Activated naive CD4-positive, alpha-beta T cell treated with anti-CD3 and anti-CD28 coated beads for 36 hours (primary cell): ENCODE results near the gene RAP2A. TPM values are rescaled to one million over a fixed set of nuclear protein-coding genes. Genes with fewer than 3 reads are reported as not detected.

Experiments used
- CTCF ChIA-PET: fragments of 350-600 bp; sonication (Branson Sonifier 250); formaldehyde crosslinking; loops from one replicate; lab custom pipeline; 2021; ENCODE audit warnings: antibody characterized with exemption; lab: Charles Lee
- DNase-seq: peaks from one replicate; pipeline ENCODE4 v3.0.0-alpha.2; 2020
- H3K27ac Mint-ChIP-seq: one replicate; pipeline ENCODE4 v1.8.0; 2021; ENCODE audit warnings: mild to moderate bottlenecking, mixed read lengths
- H3K27me3 Mint-ChIP-seq: one replicate; pipeline ENCODE4 v1.8.0; 2021; ENCODE audit warnings: low read depth, mixed read lengths
- H3K36me3 Mint-ChIP-seq: one replicate; pipeline ENCODE4 v1.8.0; 2021; ENCODE audit warnings: low read depth, mixed read lengths
- H3K4me1 Mint-ChIP-seq: one replicate; pipeline ENCODE4 v1.8.0; 2021; ENCODE audit warnings: low read depth, mixed read lengths
- H3K4me3 Mint-ChIP-seq: one replicate; pipeline ENCODE4 v1.8.0; 2021; ENCODE audit warnings: mild to moderate bottlenecking, moderate library complexity, mixed read lengths
- H3K9me3 Mint-ChIP-seq: one replicate; pipeline ENCODE4 v1.8.0; 2021; ENCODE audit warnings: mixed read lengths
- intact Hi-C: fragments of 100-400 bp; cut with micrococcal nuclease; formaldehyde crosslinking; loops from one replicate; pipeline ENCODE4 v1.15.1; 2023
- total RNA-seq, 2 experiments: library from RNA; stranded (reverse); gene quantifications; one replicate each; pipeline ENCODE4 v1.2.3, GENCODE V29; 2021

Gene RAP2A
- total RNA-seq, 2 experiments from 2014 or later, result 9.9 to 10.8 TPM

- no peaks in the 10 kb centered on the region for H3K36me3 Mint-ChIP-seq
- H3K27ac Mint-ChIP-seq, result no peak overlapping the region
- CTCF ChIA-PET, result interaction anchor here (0.5 to 0.6 kb wide), 2 partner anchors 286 to 534 kb away, joined by 3 to 4 read pairs; no protein-coding TSS in a partner anchor
- peaks cover 7% of the 10 kb centered on the region for H3K9me3 Mint-ChIP-seq
- no peak for DNase-seq
- intact Hi-C loops, result no loop called here
- no peaks in the 10 kb centered on the region for H3K4me1 Mint-ChIP-seq
- H3K4me3 Mint-ChIP-seq, result no peak overlapping the region
- no peaks in the 10 kb centered on the region for H3K27me3 Mint-ChIP-seq
These were observed 58.3 kb downstream of the RAP2A start for GRCh38 chr13:97492257-97492656.

GRCh38 chr13:97492684-97493371, 58.9 kb downstream of the RAP2A start:
- no peak overlapping the region for H3K4me3 Mint-ChIP-seq
- intact Hi-C loops, result no loop called here
- peaks cover 7% of the 10 kb centered on the region for H3K9me3 Mint-ChIP-seq
- H3K36me3 Mint-ChIP-seq, result no peaks in the 10 kb centered on the region
- H3K27me3 Mint-ChIP-seq, result no peaks in the 10 kb centered on the region
- CTCF ChIA-PET, result interaction anchor here (0.5 to 0.6 kb wide), 2 partner anchors 285 to 535 kb away, joined by 3 to 4 read pairs; no protein-coding TSS in a partner anchor
- no peaks in the 10 kb centered on the region for H3K4me1 Mint-ChIP-seq
- no peak overlapping the region for H3K27ac Mint-ChIP-seq
- no peak for DNase-seq

DNA sequence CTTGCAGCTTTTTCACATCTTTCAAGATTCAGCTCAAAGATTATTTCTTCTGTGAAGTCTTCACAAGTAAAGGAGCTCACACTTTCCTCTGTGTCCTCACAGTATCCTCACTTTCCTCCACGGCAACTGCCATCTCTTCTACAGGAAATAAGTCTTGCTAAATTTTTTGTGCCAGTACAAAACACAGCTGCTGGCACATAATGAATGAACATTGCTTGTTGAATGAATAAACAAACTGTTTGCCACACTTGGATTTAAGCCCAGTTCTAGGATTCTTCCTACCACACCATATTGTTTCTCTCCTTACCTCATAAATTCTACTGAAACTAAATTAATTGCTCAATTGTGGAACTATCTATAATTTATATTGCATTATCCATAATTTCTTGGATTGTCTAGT, 59.5 kb downstream of the RAP2A start:
- Mint-ChIP-seq H3K27me3 (no peaks in the 10 kb centered on the region), H3K4me1 (no peaks in the 10 kb centered on the region), H3K4me3 (no peak overlapping the region), H3K9me3 (peaks cover 7% of the 10 kb centered on the region), H3K27ac (no peak overlapping the region), H3K36me3 (no peaks in the 10 kb centered on the region)
- intact Hi-C loops, result no loop called here
- no peak for DNase-seq
- CTCF ChIA-PET, result interaction anchor here (1.1 kb wide), 1 partner anchor 10 kb away, joined by 4 read pairs; no protein-coding TSS in a partner anchor

GRCh38 chr13:97495678-97496077, 61.7 kb downstream of the RAP2A start:
- no peaks in the 10 kb centered on the region for H3K36me3 Mint-ChIP-seq
- DNase-seq, result no peak
- no peak overlapping the region for H3K4me3 Mint-ChIP-seq
- intact Hi-C loops, result no loop called here
- peaks cover 5% of the 10 kb centered on the region for H3K9me3 Mint-ChIP-seq
- CTCF ChIA-PET, result no interaction called here
- H3K27me3 Mint-ChIP-seq, result no peaks in the 10 kb centered on the region
- no peaks in the 10 kb centered on the region for H3K4me1 Mint-ChIP-seq
- no peak overlapping the region for H3K27ac Mint-ChIP-seq

GRCh38 chr13:97496511-97496910, 62.5 kb downstream of the RAP2A start:
- CTCF ChIA-PET, result no interaction called here
- H3K36me3 Mint-ChIP-seq, result no peaks in the 10 kb centered on the region
- H3K27ac Mint-ChIP-seq, result no peak overlapping the region
- H3K9me3 Mint-ChIP-seq, result no peaks in the 10 kb centered on the region
- H3K4me3 Mint-ChIP-seq, result no peak overlapping the region
- intact Hi-C loops, result no loop called here
- peaks cover 2% of the 10 kb centered on the region for H3K27me3 Mint-ChIP-seq
- DNase-seq, result no peak
- no peaks in the 10 kb centered on the region for H3K4me1 Mint-ChIP-seq

DNA sequence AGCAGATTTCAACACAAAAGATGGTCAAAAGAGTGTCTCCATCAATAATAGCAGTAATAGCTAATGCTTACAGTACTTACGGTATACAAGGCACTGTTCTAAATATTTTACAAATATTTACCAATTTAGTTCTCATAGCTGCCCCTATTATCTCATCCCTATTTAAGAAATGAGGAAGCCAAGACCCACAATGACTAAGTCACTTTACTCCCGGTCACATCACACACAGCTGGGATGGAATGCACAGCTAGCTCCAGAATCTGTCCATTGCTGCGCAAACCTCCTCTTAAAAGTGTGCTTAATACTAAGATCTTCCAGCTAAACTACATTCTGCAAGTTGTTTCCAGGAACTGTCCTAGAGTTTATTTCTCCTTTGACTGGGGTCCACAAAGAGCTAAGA, 63.4 kb downstream of the RAP2A start:
- Mint-ChIP-seq H3K4me1 (no peaks in the 10 kb centered on the region), H3K9me3 (no peaks in the 10 kb centered on the region), H3K4me3 (no peak overlapping the region), H3K36me3 (no peaks in the 10 kb centered on the region), H3K27me3 (peaks cover 2% of the 10 kb centered on the region), H3K27ac (no peak overlapping the region)
- CTCF ChIA-PET, result no interaction called here
- no peak for DNase-seq
- intact Hi-C loops, result no loop called here

- Mint-ChIP-seq H3K27me3 (peaks cover 2% of the 10 kb centered on the region), H3K36me3 (no peaks in the 10 kb centered on the region), H3K4me1 (no peaks in the 10 kb centered on the region), H3K4me3 (no peak overlapping the region), H3K27ac (no peak overlapping the region), H3K9me3 (no peaks in the 10 kb centered on the region)
- no peak for DNase-seq
- intact Hi-C loops, result no loop called here
- CTCF ChIA-PET, result no interaction called here
These were observed 64.5 kb downstream of the RAP2A start for GRCh38 chr13:97498419-97498818.

GRCh38 chr13:97499181-97499580, 65.2 kb downstream of the RAP2A start:
- H3K9me3 Mint-ChIP-seq, result no peaks in the 10 kb centered on the region
- DNase-seq, result no peak
- CTCF ChIA-PET, result no interaction called here
- no peaks in the 10 kb centered on the region for H3K4me1 Mint-ChIP-seq
- no peak overlapping the region for H3K4me3 Mint-ChIP-seq
- H3K27me3 Mint-ChIP-seq, result peaks cover 2% of the 10 kb centered on the region
- no peaks in the 10 kb centered on the region for H3K36me3 Mint-ChIP-seq
- H3K27ac Mint-ChIP-seq, result no peak overlapping the region
- intact Hi-C loops, result no loop called here

GRCh38 chr13:97502181-97502580, 68.2 kb downstream of the RAP2A start:
- CTCF ChIA-PET, result no interaction called here
- H3K27me3 Mint-ChIP-seq, result peaks cover 6% of the 10 kb centered on the region
- no peaks in the 10 kb centered on the region for H3K4me1 Mint-ChIP-seq
- H3K27ac Mint-ChIP-seq, result no peak overlapping the region
- no peak overlapping the region for H3K4me3 Mint-ChIP-seq
- no peaks in the 10 kb centered on the region for H3K36me3 Mint-ChIP-seq
- no peaks in the 10 kb centered on the region for H3K9me3 Mint-ChIP-seq
- intact Hi-C loops, result no loop called here
- no peak for DNase-seq

GRCh38 chr13:97502706-97503105, 68.7 kb downstream of the RAP2A start:
- peaks cover 6% of the 10 kb centered on the region for H3K27me3 Mint-ChIP-seq
- H3K9me3 Mint-ChIP-seq, result no peaks in the 10 kb centered on the region
- intact Hi-C loops, result no loop called here
- no peaks in the 10 kb centered on the region for H3K36me3 Mint-ChIP-seq
- no peak overlapping the region for H3K27ac Mint-ChIP-seq
- H3K4me3 Mint-ChIP-seq, result no peak overlapping the region
- DNase-seq, result no peak
- CTCF ChIA-PET, result interaction anchor here (0.7 to 0.8 kb wide), 2 partner anchors 9 to 85 kb away, joined by 4 read pairs; no protein-coding TSS in a partner anchor
- no peaks in the 10 kb centered on the region for H3K4me1 Mint-ChIP-seq

- Mint-ChIP-seq H3K4me3 (no peak overlapping the region), H3K27ac (no peak overlapping the region), H3K36me3 (no peaks in the 10 kb centered on the region), H3K9me3 (no peaks in the 10 kb centered on the region), H3K27me3 (peaks cover 15% of the 10 kb centered on the region), H3K4me1 (no peaks in the 10 kb centered on the region)
- DNase-seq, result no peak
- intact Hi-C loops, result no loop called here
- CTCF ChIA-PET, result no interaction called here
These were observed 71.0 kb downstream of the RAP2A start for GRCh38 chr13:97505017-97505416.

- Mint-ChIP-seq H3K27ac (no peak overlapping the region), H3K36me3 (no peaks in the 10 kb centered on the region), H3K27me3 (peaks cover 18% of the 10 kb centered on the region), H3K4me1 (no peaks in the 10 kb centered on the region), H3K4me3 (no peak overlapping the region), H3K9me3 (peaks cover 2% of the 10 kb centered on the region)
- no peak for DNase-seq
- intact Hi-C loops, result no loop called here
- CTCF ChIA-PET, result no interaction called here
These were observed 72.5 kb downstream of the RAP2A start for GRCh38 chr13:97506511-97506910.

- peaks cover 1% of the 10 kb centered on the region for H3K36me3 Mint-ChIP-seq
- CTCF ChIA-PET, result no interaction called here
- H3K27me3 Mint-ChIP-seq, result peaks cover 27% of the 10 kb centered on the region
- intact Hi-C loops, result no loop called here
- no peaks in the 10 kb centered on the region for H3K4me1 Mint-ChIP-seq
- no peak for DNase-seq
- no peak overlapping the region for H3K4me3 Mint-ChIP-seq
- peaks cover 10% of the 10 kb centered on the region for H3K9me3 Mint-ChIP-seq
- no peak overlapping the region for H3K27ac Mint-ChIP-seq
These were observed 78.8 kb downstream of the RAP2A start for GRCh38 chr13:97512732-97513131.
